ENCODE results near the gene CHSY3.
"Not testable (repeated sequence)": the region's sequence is repeated elsewhere in the genome, so short reads cannot be mapped to it uniquely, and the experiment has no call there.

CHSY3 gene

DNA sequence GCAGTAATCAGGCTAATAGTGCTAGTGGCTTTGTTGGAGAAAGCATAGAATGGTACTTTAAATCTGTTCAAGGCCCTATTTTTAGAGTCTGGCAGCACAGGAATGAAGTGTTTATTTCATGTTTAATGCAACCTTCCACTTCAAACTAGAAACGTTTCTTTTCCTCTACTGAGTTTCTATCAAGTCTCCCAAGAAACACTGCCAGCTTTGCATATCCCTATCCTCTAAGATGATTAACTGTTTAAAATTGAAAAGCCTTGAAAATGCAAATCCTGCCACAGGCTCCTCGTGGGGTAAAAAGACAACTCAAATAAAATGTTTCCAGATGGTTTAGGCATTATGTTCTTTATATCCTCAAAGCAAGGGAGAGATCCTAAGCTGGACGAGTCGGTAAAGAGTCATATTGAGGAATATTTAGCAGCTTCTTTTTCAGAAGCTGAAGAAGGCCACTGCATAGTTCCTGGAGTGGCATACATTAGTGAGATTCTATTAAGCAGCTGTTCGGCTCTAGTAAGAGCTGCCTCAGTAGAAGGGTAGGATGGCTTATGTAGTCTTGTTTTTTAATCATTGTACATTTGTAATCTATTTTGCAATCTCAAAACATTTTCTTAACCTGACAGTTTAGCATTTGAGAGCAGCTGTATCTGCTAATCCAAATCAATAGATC lies 251.2 kb downstream of the CHSY3 start:
- no peak for DNase-seq (ENCODE audit: low read depth in 2 of 2, low spot score in 1 of 2)

DNA sequence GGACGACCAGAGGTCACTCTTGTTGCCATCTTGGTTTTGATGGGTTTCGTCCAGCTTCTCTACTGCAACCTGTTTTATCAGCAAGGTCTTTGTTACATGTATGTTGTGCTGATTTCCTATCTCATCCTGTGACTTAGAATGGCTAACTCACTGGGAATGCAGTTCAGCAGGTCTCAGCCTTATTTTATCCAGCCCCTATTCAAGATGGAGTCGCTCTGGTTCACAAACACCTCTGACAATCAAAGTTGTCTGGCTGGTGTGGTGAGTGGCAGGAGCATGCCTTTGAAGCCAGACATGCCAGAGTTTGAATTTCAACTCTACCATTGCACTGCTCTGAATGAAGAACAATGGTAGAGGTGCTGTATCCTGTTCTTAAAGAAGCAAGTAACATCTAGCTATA lies 253.8 kb downstream of the CHSY3 start:
- no peak for DNase-seq (ENCODE audit: low read depth in 2 of 2, low spot score in 1 of 2)

DNA sequence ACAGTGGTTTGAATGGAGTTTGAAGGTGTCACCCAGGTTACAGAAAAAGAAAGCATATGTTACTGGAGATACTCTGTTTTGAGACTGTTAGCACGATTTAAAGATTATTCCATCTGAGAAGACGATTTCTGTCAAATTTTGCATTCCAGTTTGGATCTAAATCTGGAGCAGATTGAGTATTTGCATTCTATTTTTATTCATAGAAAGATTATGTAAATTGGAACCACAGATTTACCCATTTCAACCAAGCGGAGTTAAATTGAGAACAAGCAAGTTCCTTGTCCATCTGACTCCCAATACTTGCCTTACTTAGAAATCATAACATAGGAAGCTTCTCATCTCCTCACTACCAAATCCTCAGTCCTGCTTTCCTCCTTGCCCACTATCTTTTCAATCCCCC lies 255.7 kb downstream of the CHSY3 start:
- no peak for DNase-seq (ENCODE audit: low read depth in 2 of 2, low spot score in 1 of 2)

DNA sequence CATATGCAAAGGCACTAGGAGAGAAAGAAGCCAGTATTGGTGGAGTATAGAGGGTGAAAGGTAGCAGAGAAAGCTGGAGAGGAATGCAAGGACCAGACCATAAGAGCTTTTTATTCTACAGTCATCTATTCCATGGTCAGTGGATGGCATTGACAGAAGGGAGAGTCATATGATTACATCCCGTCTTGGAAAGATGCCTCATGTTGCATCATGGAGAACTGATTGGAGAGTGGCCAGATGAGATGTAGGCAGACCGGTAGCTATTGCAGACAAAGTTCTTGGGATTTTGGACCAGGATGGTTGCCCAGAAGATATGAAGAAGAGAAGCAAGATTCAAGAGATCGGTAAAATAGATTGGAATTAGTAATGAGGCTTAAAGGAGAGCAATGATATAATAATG lies 260.7 kb downstream of the CHSY3 start:
- DNase-seq (ENCODE audit: low read depth in 2 of 2, low spot score in 1 of 2), result no peak

DNA sequence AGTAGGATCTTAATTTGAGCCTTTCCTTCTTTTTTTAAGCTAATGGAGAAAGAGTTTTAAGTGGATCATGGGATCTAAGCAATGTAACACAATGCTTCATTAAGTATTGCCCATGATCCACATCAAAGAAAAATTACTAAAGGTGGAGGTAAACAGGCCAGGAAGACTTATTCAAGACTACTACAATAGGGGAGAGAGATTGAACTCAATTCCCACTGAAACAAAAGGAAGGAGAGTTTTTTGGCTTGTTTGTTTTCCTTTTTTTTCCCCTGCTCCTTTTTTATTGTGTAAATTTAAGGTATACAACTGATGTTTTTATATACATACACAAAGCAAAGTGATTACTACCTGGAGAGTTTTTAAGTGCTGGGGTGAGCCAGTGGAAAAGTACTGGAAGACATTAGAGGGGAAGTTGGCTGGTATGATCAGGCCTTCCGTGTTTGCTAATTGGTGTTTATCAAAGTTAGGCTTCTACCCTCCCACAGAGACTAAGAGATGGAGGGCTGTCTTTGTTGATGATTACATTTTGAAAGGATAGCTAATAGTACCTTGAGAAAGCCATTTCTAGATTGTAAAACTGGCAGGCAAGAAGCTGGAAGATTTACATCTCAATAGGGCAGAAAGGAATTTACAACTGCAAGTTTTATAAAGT lies 262.7 kb downstream of the CHSY3 start:
- no peak for DNase-seq (ENCODE audit: low read depth in 2 of 2, low spot score in 1 of 2)

DNA sequence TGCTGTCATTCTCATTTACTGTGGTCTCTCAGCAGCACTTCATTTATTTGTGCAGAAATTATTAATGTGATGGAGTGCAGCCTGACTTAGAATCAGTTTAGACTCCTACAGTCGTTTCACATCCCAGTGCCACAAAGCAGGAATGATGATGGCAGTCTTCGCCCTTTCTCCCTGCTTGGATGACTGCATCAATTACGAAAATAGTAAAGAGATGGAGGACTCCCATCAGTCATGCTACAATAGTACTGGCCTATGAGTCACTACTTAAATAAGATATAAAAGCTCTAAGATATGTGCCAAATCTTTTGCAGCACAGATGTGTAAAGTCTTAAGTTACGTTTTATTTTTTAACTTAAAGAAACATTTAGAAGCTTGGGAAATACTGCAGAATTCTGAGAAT lies 263.9 kb downstream of the CHSY3 start:
- no peak for DNase-seq (ENCODE audit: low read depth in 2 of 2, low spot score in 1 of 2)

DNA sequence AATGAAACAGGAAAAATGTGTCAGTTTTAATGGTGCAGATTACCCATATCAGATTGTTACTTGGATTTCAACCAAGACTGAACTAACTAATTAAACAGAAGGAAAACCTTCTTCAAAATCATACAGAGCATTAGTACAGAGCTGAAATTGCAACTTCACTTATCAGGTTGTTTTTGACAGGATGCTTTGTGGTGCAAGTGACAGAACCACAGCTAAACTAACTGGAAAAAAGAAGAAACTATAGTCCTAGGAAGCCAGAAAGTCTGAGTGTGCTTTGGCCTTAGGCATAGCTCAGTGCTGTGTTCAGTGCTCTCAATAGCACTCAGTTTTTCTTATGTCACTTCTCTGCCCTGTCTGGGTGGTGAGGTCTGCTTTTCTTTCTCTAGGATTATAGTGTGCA lies 267.4 kb downstream of the CHSY3 start:
- no peak for DNase-seq (ENCODE audit: low read depth in 2 of 2, low spot score in 1 of 2)

DNA sequence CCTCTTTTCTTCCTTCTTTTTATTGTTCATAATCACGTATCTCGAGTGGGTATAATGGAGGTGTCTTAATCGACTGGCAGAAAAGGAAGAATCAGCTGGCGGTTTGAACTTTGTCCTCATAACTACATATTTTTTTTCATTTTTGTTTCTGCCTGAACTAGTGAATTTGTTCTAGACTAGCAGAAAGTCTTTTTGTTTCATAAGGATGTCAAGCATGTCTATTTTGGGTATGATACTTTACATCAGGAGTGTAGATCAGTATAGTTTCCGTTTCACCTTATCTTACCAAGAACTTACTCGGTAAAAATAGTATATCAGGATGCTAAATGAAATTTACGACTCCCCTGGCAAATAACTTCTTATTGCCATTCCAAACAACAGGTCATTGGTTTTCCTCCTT lies 278.9 kb downstream of the CHSY3 start:
- no peak for DNase-seq (ENCODE audit: low read depth in 2 of 2, low spot score in 1 of 2)

DNA sequence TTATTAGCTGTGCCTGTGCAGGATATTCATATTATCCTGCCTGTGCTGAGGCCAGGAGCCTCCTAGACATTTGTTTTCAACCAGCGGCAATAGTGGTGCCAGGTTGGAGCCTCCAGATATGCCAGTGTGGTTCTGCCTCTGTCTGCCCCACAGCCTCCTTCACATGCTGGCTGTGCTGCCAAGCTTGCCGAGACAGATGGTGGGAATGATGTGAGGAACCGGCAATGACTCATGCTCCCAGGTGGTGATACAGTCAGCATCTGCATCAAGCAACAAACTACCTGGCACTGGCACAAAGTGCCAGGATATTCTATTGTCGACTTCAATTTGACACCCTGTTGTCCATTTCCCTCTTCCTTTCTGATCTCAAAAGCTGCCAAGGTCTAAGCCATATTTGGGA lies 285.7 kb downstream of the CHSY3 start:
- no peak for DNase-seq (ENCODE audit: low read depth in 2 of 2, low spot score in 1 of 2)

DNA sequence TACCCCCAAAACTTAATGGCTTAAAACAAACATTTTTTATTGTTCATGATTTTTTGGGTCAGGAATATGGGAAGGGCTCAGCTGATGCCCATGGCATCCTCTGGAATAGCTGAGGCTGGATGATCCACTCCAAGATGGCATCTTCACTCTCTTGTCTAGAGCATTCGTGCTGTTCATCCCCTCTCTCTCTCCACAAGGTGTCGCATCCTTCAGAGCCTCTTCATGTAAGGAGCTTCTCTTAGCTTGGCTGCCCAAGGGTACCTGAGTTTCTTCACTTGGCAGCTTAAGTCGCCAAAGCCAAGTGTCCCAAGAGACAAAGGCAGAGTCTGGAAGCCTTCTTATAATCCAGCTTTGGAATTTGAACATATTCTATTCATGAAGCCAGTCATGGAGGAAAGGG lies 294.7 kb downstream of the CHSY3 start:
- no peak for DNase-seq (ENCODE audit: low read depth in 2 of 2, low spot score in 1 of 2)

DNA sequence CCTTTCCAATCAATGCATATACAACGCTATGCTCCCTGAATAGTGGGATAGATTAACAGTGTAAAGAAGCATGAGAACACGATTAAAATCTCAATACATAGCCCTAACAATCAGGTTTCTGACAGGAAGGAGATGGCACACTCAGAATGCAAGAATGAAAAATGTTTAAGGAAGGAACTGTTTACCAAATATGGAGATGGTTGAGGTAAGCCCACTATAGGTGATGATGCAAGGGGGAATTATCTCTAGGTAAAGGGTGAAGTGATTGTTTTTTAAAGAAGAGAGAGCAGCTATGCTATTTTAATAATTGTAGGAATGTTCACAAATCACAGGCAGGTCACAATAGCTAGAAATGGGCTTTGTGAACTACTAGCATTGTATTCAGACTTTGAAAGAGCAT lies 302.4 kb downstream of the CHSY3 start:
- DNase-seq (ENCODE audit: low read depth in 2 of 2, low spot score in 1 of 2), result no peak

DNA sequence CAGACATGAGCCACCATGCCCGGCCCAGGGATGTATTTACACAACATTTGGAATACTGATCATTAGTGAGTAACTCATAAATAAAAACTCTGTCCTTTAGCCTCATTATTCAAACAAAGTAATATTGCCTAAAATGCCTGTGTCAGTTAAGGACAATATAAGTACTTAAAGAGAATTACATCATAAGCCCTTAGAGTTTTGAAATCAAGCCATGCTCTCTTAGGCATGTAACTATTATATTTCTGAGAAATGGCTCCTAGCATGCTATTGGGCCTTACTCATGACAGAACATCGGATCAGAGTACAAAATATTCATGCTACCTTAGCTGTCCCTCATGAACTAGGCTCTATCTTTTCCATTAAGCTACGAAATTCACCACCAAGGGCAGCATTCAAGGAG lies 309.3 kb downstream of the CHSY3 start:
- DNase-seq (ENCODE audit: low read depth in 2 of 2, low spot score in 1 of 2), result no peak

DNA sequence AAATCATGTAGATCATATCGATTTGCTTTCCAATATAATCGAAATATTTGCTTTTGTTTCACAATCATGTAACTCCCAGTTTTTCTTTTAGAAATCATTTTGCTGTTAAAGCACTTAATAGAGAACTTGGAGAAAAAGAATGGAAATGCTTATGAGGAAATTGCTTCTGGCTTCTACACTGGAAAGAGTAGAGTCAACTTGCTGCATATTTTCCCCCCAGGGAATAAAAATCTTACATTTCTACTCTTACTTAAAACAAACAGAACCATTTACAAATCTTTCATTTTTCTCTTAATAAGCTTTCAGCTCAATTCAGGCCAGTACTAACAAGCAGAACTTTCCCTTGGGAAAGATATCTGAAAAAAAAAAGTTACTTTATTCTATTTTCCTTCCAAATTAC lies 312.0 kb downstream of the CHSY3 start:
- DNase-seq (ENCODE audit: low read depth in 2 of 2, low spot score in 1 of 2), result no peak

DNA sequence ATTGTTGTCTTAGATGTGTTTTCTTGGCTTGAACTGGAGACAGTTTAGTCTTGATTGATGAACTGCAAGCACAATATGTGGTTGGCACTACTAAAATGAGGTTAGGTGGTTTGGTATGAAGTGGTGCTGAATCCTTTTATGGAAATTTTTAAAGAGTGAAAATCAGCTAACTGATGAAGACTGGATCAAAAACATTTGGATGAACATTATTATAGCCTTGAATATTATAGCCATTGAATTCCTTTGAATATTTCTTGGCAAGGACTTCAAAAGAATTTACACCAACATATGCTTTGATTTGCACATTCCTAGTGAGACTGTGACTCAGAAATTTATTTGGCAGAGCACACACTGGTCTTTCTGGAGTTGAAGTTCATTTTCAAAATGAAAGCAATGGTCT lies 318.3 kb downstream of the CHSY3 start:
- no peak for DNase-seq (ENCODE audit: low read depth in 2 of 2, low spot score in 1 of 2)

DNA sequence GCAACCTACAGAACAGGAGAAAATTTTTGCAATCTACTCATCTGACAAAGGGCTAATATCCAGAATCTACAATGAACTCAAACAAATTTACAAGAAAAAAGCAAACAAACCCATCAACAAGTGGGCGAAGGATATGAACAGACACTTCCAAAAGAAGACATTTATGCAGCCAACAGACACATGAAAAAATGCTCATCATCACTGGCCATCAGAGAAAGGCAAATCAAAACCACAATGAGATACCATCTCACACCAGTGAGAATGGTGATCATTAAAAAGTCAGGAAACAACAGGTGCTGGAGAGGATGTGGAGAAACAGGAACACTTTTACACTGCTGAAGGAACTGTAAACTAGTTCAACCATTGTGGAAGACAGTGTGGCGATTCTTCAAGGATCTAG lies 322.3 kb downstream of the CHSY3 start:
- not testable (repeated sequence) for DNase-seq (ENCODE audit: low read depth in 2 of 2, low spot score in 1 of 2)

DNA sequence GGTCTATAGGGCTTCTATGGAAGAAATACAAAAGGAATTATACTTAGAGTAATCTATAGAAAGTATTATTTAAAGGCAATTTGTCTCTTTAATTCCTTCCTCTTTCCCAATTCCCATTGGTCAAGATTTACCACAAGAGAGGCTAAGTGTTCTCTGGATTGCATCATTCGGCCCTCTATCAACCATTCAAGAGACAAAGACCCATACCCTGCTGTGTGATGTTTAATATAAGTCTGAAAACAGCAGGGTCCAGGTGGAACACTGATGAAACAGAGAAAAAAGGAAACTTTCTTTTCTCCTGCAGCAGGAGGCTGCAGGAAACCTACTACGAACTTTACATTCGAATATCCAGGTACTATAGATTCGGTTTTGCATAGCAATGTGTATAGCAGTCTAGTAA lies 323.4 kb downstream of the CHSY3 start:
- DNase-seq (ENCODE audit: low read depth in 2 of 2, low spot score in 1 of 2), result no peak

DNA sequence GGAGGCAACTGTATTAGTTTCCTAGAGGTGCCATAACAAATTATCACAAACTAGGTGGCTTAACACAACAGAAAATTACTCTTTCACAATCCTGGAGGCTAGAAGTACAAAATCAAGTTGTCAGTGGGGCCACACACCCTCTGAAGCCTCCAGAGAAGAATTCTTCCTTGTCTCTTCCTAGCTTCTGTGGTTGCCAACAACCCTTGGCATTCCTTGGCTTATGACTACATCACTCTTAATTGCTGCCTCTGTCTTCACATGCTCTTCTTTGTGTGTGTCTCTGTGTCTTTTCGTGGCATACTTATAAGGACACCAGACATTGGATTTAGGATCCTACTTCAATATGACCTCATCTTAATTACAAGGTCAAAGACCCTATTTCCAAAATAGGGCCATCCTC lies 327.5 kb downstream of the CHSY3 start:
- DNase-seq (ENCODE audit: low read depth in 2 of 2, low spot score in 1 of 2), result no peak

DNA sequence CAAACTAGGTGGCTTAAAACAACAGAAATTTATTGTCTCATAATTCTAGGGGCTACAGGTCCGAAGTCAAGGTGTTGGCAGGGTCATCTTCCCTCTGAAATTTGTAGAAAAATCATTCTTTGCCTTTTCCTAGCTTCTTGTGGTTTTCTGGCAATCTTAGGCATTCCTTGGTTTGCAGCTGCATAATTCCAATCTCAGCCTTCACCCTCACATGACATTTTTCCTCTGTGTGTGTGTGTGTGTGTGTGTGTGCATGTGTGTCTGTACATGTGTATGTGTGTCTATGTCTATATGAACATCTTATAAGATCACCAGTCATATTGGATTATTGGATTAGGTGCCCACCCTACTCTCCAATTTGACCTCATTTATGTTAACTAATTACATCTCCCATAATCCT lies 330.6 kb downstream of the CHSY3 start:
- no peak for DNase-seq (ENCODE audit: low read depth in 2 of 2, low spot score in 1 of 2)

Measured in stimulated activated CD8-positive, alpha-beta memory T cell treated with anti-CD3 and anti-CD28 coated beads, Interleukin-4, amount 100 ng/mL, for 1 hour (primary cell).